PFSK-1 (cell line): ENCODE results near the gene ST7.

ENCODE experiments used
- FOXP2 ChIP-seq: optimal IDR thresholded peaks from 2 replicates; pipeline ENCODE3; 2011; ENCODE audit warnings: borderline replicate concordance, control low read depth, inconsistent platforms; ENCODE audit not compliant: insufficient read depth; ENCODE audit errors: extremely low read length, extremely low read depth
- POLR2AphosphoS5 ChIP-seq: IDR thresholded peaks from 2 replicates; pipeline ENCODE4 v1.6.1; 2012; ENCODE audit warnings: low read depth, mild to moderate bottlenecking, control low read depth, low read length, moderate library complexity
- SIN3A ChIP-seq: IDR thresholded peaks from 2 replicates; pipeline ENCODE4 v1.6.1; 2012; ENCODE audit warnings: mild to moderate bottlenecking, low read length, moderate library complexity, borderline replicate concordance; ENCODE audit not compliant: insufficient read depth
- TAF1 ChIP-seq: IDR thresholded peaks from 2 replicates; pipeline ENCODE4 v1.6.1; 2012; ENCODE audit warnings: low read length, control low read depth, borderline replicate concordance; ENCODE audit not compliant: insufficient read depth
- TF ChIP-seq, protein P1 (sequence below), 2 experiments: IDR thresholded peaks; 2 replicates each; pipeline versions ENCODE4 v1.6.1 to v1.8.0; 2011 to 2012; ENCODE audit warnings: low read depth in 2 of 2, low read length in 2 of 2, control low read depth in 1 of 2, inconsistent platforms in 1 of 2, mild to moderate bottlenecking in 1 of 2, moderate library complexity in 1 of 2; ENCODE audit not compliant: insufficient read depth in 1 of 2

The ST7 gene

DNA sequence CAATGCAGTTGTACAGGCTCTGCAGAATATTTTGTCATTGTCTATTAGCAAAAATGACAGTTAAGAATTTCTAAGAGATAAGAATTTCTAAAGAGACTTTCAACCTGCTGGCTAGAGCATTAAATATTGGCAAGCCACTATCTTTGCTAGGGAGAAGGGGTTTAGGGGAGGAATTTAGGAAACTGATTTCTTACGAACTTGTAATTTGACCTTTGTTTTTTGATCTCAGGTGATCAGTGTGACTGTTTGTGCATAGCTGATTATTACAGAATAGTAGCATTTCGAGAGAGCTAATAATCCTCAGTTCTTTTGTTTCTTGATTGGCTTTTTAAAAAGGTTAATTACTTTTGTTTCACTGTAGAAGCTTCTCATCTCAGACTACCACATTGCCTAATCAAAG lies 68.1 kb downstream of the ST7 start:
- TF ChIP-seq TAF1: no peak
- TF ChIP-seq FOXP2: no peak

DNA sequence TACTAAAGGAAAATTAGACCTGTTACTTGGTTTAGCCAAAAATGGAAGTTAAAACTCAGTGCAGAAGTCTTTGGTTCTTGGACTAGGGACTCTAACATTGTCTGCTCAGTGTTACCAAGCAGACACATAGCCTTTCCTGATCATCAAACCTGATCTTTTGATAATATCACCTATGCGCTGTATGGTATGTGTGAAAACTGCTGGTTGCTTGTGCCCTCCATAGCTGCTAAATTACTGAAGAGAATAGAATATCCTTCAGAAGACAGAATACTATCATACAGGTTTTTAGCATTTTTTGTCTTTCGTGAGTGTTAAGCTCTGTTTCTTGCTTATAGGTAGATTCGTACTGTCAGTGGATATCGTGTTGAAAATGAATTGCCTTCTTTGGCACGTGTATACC lies 68.7 kb downstream of the ST7 start:
- TF ChIP-seq SIN3A (no peak), TAF1 (no peak), FOXP2 (no peak)
- TF ChIP-seq, protein P1, sequence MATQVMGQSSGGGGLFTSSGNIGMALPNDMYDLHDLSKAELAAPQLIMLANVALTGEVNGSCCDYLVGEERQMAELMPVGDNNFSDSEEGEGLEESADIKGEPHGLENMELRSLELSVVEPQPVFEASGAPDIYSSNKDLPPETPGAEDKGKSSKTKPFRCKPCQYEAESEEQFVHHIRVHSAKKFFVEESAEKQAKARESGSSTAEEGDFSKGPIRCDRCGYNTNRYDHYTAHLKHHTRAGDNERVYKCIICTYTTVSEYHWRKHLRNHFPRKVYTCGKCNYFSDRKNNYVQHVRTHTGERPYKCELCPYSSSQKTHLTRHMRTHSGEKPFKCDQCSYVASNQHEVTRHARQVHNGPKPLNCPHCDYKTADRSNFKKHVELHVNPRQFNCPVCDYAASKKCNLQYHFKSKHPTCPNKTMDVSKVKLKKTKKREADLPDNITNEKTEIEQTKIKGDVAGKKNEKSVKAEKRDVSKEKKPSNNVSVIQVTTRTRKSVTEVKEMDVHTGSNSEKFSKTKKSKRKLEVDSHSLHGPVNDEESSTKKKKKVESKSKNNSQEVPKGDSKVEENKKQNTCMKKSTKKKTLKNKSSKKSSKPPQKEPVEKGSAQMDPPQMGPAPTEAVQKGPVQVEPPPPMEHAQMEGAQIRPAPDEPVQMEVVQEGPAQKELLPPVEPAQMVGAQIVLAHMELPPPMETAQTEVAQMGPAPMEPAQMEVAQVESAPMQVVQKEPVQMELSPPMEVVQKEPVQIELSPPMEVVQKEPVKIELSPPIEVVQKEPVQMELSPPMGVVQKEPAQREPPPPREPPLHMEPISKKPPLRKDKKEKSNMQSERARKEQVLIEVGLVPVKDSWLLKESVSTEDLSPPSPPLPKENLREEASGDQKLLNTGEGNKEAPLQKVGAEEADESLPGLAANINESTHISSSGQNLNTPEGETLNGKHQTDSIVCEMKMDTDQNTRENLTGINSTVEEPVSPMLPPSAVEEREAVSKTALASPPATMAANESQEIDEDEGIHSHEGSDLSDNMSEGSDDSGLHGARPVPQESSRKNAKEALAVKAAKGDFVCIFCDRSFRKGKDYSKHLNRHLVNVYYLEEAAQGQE (IDR thresholded peaks at IDR 0.05; ENCODE audit: insufficient read depth in 1 of 2, low read depth in 2 of 2, low read length in 2 of 2): no peak

DNA sequence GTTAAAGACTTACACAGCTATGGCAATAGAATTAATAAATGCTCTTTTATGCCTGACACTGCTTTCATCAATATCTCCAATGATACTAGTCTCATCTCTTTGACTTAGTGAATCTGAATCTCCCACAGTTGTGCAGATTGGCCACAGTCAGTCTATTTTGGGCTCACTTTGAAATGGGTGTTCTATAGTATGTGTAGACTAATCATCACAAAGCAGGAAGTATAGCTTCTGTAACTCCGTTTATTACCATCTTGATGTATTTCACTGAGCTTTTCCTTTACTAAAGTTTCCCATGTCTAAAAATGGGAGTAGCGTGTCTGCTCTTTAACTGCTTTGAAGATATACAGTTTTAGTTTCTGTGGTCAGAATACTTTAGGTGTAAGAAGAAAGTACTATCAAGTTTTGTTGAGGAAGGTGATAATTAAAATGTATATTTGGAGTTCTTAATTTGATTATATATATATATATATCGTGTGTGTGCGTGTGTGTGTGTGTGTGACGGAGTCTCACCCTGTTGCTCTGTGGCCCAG lies 70.1 kb downstream of the ST7 start:
- TF ChIP-seq SIN3A (no peak), FOXP2 (no peak), TAF1 (no peak), POLR2AphosphoS5 (no peak)
- TF ChIP-seq, protein P1 (IDR thresholded peaks at IDR 0.05; ENCODE audit: insufficient read depth in 1 of 2, low read depth in 2 of 2, low read length in 2 of 2): no peak

DNA sequence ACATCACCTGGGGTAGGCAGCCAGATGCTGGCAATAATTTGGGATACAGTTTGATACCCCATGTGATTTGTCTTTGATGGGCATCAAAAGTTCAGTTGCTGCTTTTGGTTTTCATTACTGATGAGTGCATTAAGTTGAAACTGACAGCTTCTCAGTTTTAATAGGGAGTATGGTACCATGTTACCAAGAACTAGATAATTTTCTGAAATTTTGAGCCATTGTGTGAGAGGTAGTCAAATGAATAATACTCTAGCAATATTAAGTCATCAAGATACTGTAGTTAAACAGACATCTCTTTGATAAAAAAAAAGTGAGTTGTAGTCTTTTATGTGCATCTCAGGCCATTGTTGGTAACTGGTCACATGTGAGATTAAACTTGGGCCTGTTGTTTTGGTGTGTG lies 71.5 kb downstream of the ST7 start:
- TF ChIP-seq FOXP2: no peak
- TF ChIP-seq, protein P1 (IDR thresholded peaks at IDR 0.05; ENCODE audit: insufficient read depth in 1 of 2, low read depth in 2 of 2, low read length in 2 of 2): no peak
- TF ChIP-seq SIN3A: no peak
- no peak for TF ChIP-seq POLR2AphosphoS5
- no peak for TF ChIP-seq TAF1

DNA sequence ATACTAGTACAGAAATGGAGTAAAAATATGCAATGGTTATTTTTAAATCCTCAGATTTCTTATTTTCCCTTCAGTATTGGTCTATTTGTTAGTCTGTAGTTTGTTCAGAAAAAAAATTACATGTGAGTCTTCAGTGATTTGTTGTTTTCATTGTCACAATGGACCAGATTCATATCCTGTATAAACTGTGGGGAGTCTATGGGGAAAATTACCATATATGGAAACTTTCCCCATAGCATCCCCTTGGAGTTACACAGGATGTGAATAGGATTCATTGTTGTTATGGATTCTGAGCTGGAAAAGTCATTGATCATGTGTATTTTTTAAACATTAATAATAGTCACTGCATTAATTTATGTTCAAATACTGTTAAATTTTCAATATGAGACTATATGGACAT lies 72.6 kb downstream of the ST7 start:
- TF ChIP-seq, protein P1 (IDR thresholded peaks at IDR 0.05; ENCODE audit: insufficient read depth in 1 of 2, low read depth in 2 of 2, low read length in 2 of 2): no peak
- TF ChIP-seq SIN3A (no peak), FOXP2 (no peak), POLR2AphosphoS5 (no peak), TAF1 (no peak)
